ENCODE data around the gene SGPP1. TPM values are rescaled to one million over a fixed set of nuclear protein-coding genes. Genes with fewer than 3 reads are reported as not detected.
"Not testable (repeated sequence)": the region's sequence is repeated elsewhere in the genome, so short reads cannot be mapped to it uniquely, and the experiment has no call there.

Gene SGPP1
- total RNA-seq, 3 donors from 2014 or later = 12.5 to 18.4 (median 17.0) TPM

DNA sequence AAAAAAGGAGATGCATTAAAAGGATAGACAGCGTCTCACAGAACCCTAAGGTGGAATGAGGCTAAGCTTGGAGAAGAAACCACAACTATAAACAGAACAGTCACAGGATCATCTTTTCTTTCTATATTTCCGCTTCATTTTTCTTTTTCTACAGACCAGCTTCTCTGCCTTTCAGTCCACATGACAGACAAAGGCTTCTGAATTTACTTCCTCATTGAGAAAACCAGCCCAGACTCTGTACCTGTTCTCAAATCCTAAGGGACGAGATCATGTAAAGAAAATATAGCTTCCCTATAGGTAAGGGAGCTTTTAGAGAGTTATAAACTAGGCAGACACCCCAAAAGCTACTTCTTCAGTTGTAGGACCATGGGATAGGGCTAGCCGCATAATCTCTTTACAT is 17.4 kb downstream of the SGPP1 start:
- Histone ChIP-seq H3K36me3 (ENCODE audit: low read depth) (no peaks in the 10 kb centered on the region), H3K4me1 (ENCODE audit: low read depth) (no peaks in the 10 kb centered on the region), H3K9me3 (no peaks in the 10 kb centered on the region), H3K4me3 (no peak overlapping the region)
- DNase-seq = no peak
- TF ChIP-seq, protein P1, sequence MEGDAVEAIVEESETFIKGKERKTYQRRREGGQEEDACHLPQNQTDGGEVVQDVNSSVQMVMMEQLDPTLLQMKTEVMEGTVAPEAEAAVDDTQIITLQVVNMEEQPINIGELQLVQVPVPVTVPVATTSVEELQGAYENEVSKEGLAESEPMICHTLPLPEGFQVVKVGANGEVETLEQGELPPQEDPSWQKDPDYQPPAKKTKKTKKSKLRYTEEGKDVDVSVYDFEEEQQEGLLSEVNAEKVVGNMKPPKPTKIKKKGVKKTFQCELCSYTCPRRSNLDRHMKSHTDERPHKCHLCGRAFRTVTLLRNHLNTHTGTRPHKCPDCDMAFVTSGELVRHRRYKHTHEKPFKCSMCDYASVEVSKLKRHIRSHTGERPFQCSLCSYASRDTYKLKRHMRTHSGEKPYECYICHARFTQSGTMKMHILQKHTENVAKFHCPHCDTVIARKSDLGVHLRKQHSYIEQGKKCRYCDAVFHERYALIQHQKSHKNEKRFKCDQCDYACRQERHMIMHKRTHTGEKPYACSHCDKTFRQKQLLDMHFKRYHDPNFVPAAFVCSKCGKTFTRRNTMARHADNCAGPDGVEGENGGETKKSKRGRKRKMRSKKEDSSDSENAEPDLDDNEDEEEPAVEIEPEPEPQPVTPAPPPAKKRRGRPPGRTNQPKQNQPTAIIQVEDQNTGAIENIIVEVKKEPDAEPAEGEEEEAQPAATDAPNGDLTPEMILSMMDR (IDR thresholded peaks at IDR 0.05) = no peak
- ATAC-seq = no peak
- intact Hi-C loops (cut with DNase I, micrococcal nuclease) = no loop called here

DNA sequence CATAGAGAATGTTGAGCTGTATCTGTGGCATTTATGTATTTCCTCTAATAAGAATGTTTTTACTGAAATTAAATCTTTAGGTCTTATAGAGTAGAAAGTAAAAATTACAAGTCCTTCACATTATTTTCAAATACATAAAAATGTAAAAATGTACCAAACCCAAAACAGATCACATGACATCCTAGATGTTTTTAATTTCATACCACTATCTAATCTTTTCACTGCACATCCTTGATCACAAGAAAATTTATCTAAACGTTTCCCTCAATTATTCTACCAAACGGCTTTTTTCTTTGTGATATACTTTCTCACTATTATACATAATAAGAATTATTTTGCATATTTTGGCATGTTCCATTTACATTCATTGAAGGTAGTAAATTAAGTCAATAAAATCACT is 18.3 kb downstream of the SGPP1 start:
- H3K9me3 ChIP-seq = no peaks in the 10 kb centered on the region
- peaks cover under 1% of the 10 kb centered on the region for H3K4me1 ChIP-seq (ENCODE audit: low read depth)
- ATAC-seq (no peak), DNase-seq (no peak)
- intact Hi-C loops (cut with DNase I, micrococcal nuclease) = no loop called here
- H3K4me3 ChIP-seq = no peak overlapping the region
- TF ChIP-seq, protein P1 (IDR thresholded peaks at IDR 0.05) = no peak
- H3K36me3 ChIP-seq (ENCODE audit: low read depth) = no peaks in the 10 kb centered on the region

DNA sequence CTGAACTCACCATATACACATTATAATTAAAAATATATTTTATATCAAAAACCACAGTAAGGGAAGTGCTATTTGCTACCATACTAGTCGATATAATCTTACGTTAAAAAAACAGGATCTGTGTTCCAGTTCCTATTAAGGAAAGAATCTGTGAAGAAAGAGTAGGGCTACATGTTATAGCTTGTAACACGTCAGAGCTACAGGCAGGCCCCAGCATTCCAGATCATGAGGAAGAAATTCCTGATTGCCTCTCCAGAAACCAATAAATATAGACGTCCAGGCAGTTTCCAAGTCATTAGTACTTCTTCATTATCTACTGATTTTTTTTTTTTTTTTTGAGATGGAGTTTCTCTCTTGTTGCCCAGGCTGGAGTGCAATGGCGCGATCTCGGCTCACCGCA is 20.6 kb downstream of the SGPP1 start:
- TF ChIP-seq, protein P1 (IDR thresholded peaks at IDR 0.05) = no peak
- no peak overlapping the region for H3K4me3 ChIP-seq
- intact Hi-C loops (cut with DNase I, micrococcal nuclease) = no loop called here
- H3K9me3 ChIP-seq = no peaks in the 10 kb centered on the region
- ATAC-seq (no peak), DNase-seq (no peak)
- peaks cover 4% of the 10 kb centered on the region for H3K4me1 ChIP-seq (ENCODE audit: low read depth)
- no peaks in the 10 kb centered on the region for H3K36me3 ChIP-seq (ENCODE audit: low read depth)

DNA sequence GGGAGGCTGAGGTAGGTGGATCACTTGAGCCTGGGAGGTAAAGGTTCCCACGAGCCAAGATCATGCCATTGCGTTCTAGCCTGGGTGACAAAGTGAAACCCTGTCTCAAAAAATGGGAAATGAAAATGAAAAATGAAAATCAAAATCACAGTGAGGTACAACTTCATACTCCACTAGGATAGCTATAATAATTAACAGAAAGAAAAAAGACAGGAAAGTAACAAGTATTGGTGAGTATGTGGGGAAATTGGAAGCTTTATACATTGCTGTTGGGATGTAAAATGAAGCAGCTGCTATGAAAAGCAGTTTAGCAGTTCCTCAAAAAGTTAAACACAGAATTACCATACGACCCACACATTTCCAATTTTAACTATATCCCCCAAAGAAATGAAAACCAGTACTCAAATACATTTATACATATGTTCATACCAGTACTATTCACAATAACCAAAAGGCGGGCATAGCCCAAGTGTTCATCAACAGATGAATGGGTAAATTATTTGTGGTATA is 22.2 kb downstream of the SGPP1 start:
- no peak for ATAC-seq

DNA sequence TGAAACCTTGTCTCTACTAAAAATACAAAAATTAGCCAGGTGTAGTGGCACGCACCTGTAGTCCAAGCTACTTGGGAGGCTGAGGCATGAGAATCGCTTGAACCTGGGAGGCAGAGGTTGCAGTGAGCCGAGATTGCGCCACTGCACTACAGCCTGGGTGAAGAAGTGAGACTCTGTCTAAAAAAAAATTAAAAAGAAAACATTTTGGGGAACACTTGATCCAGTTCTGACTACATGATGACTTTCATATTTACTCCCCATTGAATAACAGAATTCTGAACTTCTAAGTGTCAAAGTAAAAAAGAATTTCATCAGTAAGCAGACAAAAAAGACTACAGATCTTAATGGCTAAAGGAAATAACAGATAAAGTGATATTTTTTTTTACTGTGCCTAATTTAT is 25.3 kb downstream of the SGPP1 start:
- H3K36me3 ChIP-seq (ENCODE audit: low read depth); ATAC-seq; DNase-seq; H3K9me3 ChIP-seq; H3K4me1 ChIP-seq (ENCODE audit: low read depth); intact Hi-C loops (cut with DNase I, micrococcal nuclease); H3K4me3 ChIP-seq: not testable (repeated sequence)

More for the DNA sequence above, 22.2 kb downstream of the SGPP1 start:
- no peaks in the 10 kb centered on the region for H3K36me3 ChIP-seq (ENCODE audit: low read depth)
- intact Hi-C loops (cut with DNase I, micrococcal nuclease) = no loop called here
- DNase-seq = no peak
- TF ChIP-seq, protein P1 (IDR thresholded peaks at IDR 0.05) = no peak
- peaks cover 4% of the 10 kb centered on the region for H3K4me1 ChIP-seq (ENCODE audit: low read depth)
- H3K4me3 ChIP-seq = no peak overlapping the region
- no peaks in the 10 kb centered on the region for H3K9me3 ChIP-seq

DNA sequence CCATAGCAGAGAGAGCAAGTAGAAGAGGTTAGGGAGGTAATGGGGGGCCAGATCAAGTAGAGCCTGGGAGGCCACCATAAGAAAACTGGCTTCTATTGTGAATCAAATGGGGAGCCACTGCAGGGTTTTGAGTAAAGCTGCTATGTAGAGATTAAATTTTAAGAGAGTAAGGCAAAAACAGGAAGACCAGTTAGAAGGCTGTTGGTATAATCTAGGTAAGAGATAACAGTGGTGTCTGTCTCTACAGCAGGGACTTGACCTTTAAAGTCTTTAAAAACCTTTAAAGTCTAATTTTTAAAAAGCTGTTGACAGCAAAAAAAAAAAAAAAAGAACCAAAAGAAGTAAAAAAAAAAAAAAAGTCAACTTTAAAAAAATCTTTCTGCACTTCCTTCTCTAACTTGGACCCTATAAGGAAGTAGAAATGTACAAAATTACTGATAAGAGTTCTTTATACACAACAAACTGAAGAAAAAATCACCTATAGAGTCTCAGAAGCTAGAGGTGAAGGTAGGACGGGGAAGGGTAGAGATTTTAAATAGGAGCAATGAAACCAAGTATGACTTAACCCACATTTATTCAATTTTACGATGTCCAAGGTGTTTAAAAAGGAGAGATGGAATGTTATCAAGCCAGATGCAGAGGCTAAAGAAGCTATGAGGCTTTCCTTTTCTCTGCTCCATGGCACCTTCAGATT is 26.1 kb downstream of the SGPP1 start:
- TF ChIP-seq, protein P1 (IDR thresholded peaks at IDR 0.05) = no peak
- Histone ChIP-seq H3K4me1 (ENCODE audit: low read depth) (peaks cover 4% of the 10 kb centered on the region), H3K9me3 (no peaks in the 10 kb centered on the region), H3K36me3 (ENCODE audit: low read depth) (no peaks in the 10 kb centered on the region), H3K4me3 (no peak overlapping the region)
- no peak for DNase-seq
- ATAC-seq = peak; percentile 88
- intact Hi-C loops (cut with DNase I, micrococcal nuclease) = no loop called here
